ENCODE data around the gene NLRP1. TPM values are rescaled to one million over a fixed set of nuclear protein-coding genes. Genes with fewer than 3 reads are reported as not detected.

NLRP1 gene
- total and polyA plus RNA-seq, 2 of the 13 experiments (the other 11 are each of a cell fraction or from before 2014, with no cell fraction given), result 3.4 to 3.7 TPM

GRCh38 chr17:5464717-5465507 lies 119.4 kb downstream of the NLRP1 start (continued):
- TF ChIP-seq ZNF362 (CRISPR knock-in tag; IDR thresholded peaks at IDR 0.05; ENCODE audit: borderline replicate concordance) (peak; percentile 74; the same call in 1 of the 2 replicates), ZNF7 (CRISPR knock-in tag; IDR thresholded peaks at IDR 0.05) (no peak), NONO (IDR thresholded peaks at IDR 0.05) (no peak), NONO (CRISPR knock-in tag; conservative IDR thresholded peaks at IDR 0.05) (0 out of 2 replicates have a peak, but pooled peaks have one; percentile 41), HNF4G (IDR thresholded peaks at IDR 0.05; ENCODE audit: borderline replicate concordance, low read depth, low read length) (peak; percentile 33; the same call in 1 of the 2 replicates), HNF4G (CRISPR knock-in tag; IDR thresholded peaks at IDR 0.05; ENCODE audit: borderline replicate concordance, low read depth) (no peak), ZNF503 (CRISPR knock-in tag; IDR thresholded peaks at IDR 0.05) (peak; percentile 53; the same call in 1 of the 2 replicates), ZBTB1 (CRISPR knock-in tag; IDR thresholded peaks at IDR 0.05; ENCODE audit: borderline replicate concordance) (no peak), ZNF687 (CRISPR knock-in tag; IDR thresholded peaks at IDR 0.05) (peak; percentile 56), ZNF740 (CRISPR knock-in tag; IDR thresholded peaks at IDR 0.05) (0 out of 2 replicates have a peak, but pooled peaks have one; percentile 21), ELF4 (CRISPR knock-in tag; IDR thresholded peaks at IDR 0.05; ENCODE audit: borderline replicate concordance) (no peak), SATB2 (CRISPR knock-in tag; IDR thresholded peaks at IDR 0.05) (no peak), PRPF4 (IDR thresholded peaks at IDR 0.05; ENCODE audit: low read depth, low read length, poor library complexity, severe bottlenecking) (no peak), ZNF644 (CRISPR knock-in tag; IDR thresholded peaks at IDR 0.05; ENCODE audit: low read depth) (0 out of 2 replicates have a peak, but pooled peaks have one; percentile 8), FOXJ3 (CRISPR knock-in tag; IDR thresholded peaks at IDR 0.05; ENCODE audit: borderline replicate concordance) (peak; percentile 31; the same call in 1 of the 2 replicates), ZMAT5 (CRISPR knock-in tag; IDR thresholded peaks at IDR 0.05; ENCODE audit: borderline replicate concordance, low read depth) (no peak), ZFP62 (CRISPR knock-in tag; IDR thresholded peaks at IDR 0.05) (no peak), TFAP4 (IDR thresholded peaks at IDR 0.05; ENCODE audit: borderline replicate concordance, low read depth) (peak; percentile 15; the same call in 1 of the 2 replicates)

Data from HepG2 (cell line).